Measurements from ENCODE around the gene ZPBP.

The ZPBP gene

DNA sequence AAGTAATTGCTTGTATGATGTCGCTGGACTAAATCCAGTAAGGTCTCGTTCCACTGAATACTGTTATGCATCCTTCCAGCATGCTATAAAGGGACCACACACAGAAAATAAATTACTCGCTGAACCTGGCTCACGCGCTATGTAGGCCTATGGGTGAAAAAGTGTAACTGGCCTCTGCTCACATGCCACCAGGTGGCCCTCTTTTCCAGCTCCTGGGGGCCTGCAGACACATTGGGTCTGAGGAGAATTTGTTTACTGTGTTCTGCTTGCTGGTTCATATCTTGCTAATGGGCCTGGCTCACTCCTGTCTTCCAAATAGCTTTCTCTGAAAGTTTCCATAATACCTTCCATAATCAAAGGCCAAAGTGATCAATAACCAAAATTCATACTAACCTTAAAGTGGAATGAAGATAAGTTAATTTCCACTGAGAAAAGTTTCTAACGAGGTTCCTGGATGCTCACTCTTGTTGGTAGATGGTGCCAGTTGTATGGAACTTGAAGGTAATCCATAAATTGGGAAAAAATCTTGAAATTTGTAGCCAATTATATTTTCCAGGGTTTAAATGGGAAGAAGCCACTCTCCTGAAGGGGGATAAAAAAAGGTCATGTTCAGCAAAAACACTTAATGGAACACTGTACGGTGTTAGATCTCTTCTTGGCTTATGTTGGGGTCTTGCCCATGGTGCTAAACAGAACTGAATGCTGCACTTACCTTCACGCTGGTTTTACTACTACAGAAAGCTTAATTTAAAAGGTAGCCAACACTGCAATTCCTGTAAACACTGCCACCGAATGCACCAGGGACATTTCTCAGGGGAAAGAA lies 27.0 kb upstream of the ZPBP start:
- TF ChIP-seq FOXM1 (IDR thresholded peaks at IDR 0.05; ENCODE audit: borderline replicate concordance, low read depth) (no peak), RAD21 (IDR thresholded peaks at IDR 0.05; ENCODE audit: low read depth) (peak; percentile 16; the same call in 1 of the 2 replicates)

DNA sequence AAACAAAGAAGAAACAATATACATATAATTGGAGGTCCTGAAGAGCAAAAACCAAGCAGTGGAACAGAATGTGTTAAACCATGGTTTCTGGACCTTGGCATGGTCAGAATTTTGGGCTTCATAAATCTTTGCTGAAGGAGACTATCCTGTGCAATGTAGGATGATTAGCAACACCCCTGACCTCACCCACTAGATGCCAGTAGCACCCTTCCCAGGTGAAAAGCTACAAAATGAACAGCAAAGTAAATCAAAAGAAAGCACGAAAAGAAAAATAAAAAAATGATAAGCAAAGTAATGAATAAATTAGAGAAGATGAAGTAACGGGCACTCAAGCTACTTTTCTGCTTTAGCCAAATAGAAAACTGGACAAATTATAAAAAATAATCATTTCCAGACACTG lies 19.2 kb upstream of the ZPBP start:
- TF ChIP-seq CREB1 (IDR thresholded peaks at IDR 0.05; ENCODE audit: low read depth) (no peak), TEAD4 (IDR thresholded peaks at IDR 0.05) (no peak), NFIC (IDR thresholded peaks at IDR 0.05) (no peak), YY1 (IDR thresholded peaks at IDR 0.05; ENCODE audit: low read depth) (no peak), FOXM1 (IDR thresholded peaks at IDR 0.05; ENCODE audit: borderline replicate concordance, low read depth) (no peak), CEBPB (IDR thresholded peaks at IDR 0.05) (no peak), ZBTB7A (IDR thresholded peaks at IDR 0.05; ENCODE audit: low read depth) (no peak), EGR1 (IDR thresholded peaks at IDR 0.05) (no peak), TAF1 (IDR thresholded peaks at IDR 0.05; ENCODE audit: low read depth) (no peak), TCF12 (IDR thresholded peaks at IDR 0.05; ENCODE audit: low read depth) (no peak), RAD21 (IDR thresholded peaks at IDR 0.05; ENCODE audit: low read depth) (no peak), EP300 (IDR thresholded peaks at IDR 0.05; ENCODE audit: borderline replicate concordance) (no peak)
- TF ChIP-seq, protein P1, sequence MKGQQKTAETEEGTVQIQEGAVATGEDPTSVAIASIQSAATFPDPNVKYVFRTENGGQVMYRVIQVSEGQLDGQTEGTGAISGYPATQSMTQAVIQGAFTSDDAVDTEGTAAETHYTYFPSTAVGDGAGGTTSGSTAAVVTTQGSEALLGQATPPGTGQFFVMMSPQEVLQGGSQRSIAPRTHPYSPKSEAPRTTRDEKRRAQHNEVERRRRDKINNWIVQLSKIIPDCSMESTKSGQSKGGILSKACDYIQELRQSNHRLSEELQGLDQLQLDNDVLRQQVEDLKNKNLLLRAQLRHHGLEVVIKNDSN (IDR thresholded peaks at IDR 0.05): no peak
- TF ChIP-seq, protein P2, sequence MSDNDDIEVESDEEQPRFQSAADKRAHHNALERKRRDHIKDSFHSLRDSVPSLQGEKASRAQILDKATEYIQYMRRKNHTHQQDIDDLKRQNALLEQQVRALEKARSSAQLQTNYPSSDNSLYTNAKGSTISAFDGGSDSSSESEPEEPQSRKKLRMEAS (IDR thresholded peaks at IDR 0.05): no peak
- TF ChIP-seq, protein P3, sequence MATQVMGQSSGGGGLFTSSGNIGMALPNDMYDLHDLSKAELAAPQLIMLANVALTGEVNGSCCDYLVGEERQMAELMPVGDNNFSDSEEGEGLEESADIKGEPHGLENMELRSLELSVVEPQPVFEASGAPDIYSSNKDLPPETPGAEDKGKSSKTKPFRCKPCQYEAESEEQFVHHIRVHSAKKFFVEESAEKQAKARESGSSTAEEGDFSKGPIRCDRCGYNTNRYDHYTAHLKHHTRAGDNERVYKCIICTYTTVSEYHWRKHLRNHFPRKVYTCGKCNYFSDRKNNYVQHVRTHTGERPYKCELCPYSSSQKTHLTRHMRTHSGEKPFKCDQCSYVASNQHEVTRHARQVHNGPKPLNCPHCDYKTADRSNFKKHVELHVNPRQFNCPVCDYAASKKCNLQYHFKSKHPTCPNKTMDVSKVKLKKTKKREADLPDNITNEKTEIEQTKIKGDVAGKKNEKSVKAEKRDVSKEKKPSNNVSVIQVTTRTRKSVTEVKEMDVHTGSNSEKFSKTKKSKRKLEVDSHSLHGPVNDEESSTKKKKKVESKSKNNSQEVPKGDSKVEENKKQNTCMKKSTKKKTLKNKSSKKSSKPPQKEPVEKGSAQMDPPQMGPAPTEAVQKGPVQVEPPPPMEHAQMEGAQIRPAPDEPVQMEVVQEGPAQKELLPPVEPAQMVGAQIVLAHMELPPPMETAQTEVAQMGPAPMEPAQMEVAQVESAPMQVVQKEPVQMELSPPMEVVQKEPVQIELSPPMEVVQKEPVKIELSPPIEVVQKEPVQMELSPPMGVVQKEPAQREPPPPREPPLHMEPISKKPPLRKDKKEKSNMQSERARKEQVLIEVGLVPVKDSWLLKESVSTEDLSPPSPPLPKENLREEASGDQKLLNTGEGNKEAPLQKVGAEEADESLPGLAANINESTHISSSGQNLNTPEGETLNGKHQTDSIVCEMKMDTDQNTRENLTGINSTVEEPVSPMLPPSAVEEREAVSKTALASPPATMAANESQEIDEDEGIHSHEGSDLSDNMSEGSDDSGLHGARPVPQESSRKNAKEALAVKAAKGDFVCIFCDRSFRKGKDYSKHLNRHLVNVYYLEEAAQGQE (IDR thresholded peaks at IDR 0.05; ENCODE audit: low read depth): no peak

DNA sequence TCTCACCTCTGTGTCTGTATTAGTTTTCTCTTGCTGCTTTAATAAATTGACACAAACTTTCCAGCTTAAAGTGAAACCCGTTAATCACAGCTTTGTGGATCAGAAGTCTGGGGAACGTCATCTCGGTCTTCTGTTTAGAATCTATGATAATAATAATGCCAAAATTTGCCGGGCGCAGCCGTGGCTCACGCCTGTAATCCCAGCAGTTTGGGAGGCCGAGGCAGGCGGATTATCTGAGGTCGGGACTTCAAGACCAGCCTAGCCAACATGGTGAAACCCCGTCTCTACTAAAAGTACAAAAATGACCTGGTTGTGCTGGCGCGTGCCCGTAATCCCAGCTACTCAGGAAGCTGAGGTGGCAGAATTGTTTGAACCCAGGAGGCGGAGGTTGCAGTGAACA lies 8.8 kb upstream of the ZPBP start:
- TF ChIP-seq NFIC (IDR thresholded peaks at IDR 0.05) (no peak), FOXM1 (IDR thresholded peaks at IDR 0.05; ENCODE audit: borderline replicate concordance, low read depth) (no peak), RAD21 (IDR thresholded peaks at IDR 0.05; ENCODE audit: low read depth) (no peak), CREB1 (IDR thresholded peaks at IDR 0.05; ENCODE audit: low read depth) (no peak), TEAD4 (IDR thresholded peaks at IDR 0.05) (no peak), TAF1 (IDR thresholded peaks at IDR 0.05; ENCODE audit: low read depth) (no peak), TCF12 (IDR thresholded peaks at IDR 0.05; ENCODE audit: low read depth) (no peak), ZBTB7A (IDR thresholded peaks at IDR 0.05; ENCODE audit: low read depth) (no peak), CEBPB (IDR thresholded peaks at IDR 0.05) (no peak), EGR1 (IDR thresholded peaks at IDR 0.05) (no peak), EP300 (IDR thresholded peaks at IDR 0.05; ENCODE audit: borderline replicate concordance) (no peak), YY1 (IDR thresholded peaks at IDR 0.05; ENCODE audit: low read depth) (no peak)
- TF ChIP-seq, protein P2 (IDR thresholded peaks at IDR 0.05): no peak
- TF ChIP-seq, protein P3 (IDR thresholded peaks at IDR 0.05; ENCODE audit: low read depth): no peak
- TF ChIP-seq, protein P1 (IDR thresholded peaks at IDR 0.05): no peak

DNA sequence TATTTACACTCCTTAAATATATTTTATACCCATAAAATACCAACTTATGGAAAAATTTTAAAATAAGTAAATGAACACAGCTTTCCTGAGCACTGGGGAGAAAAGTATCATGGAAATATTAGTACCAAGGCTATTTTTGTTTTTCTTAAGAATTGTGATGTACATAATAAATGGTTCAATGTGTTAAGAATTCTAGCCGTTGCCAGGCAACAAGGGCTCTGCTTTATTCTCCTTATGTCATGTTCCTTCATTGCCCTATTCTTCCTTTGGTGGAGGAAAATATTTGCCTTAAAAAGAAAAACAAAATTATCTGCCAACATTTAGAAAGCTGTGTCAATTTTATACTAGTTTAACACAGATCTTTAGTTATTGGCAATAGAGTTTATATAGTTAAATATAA lies 2.6 kb upstream of the ZPBP start:
- TF ChIP-seq ZBTB7A (IDR thresholded peaks at IDR 0.05; ENCODE audit: low read depth) (no peak), EGR1 (IDR thresholded peaks at IDR 0.05) (no peak), NFIC (IDR thresholded peaks at IDR 0.05) (no peak), TAF1 (IDR thresholded peaks at IDR 0.05; ENCODE audit: low read depth) (no peak), YY1 (IDR thresholded peaks at IDR 0.05; ENCODE audit: low read depth) (no peak)
- TF ChIP-seq, protein P3 (IDR thresholded peaks at IDR 0.05; ENCODE audit: low read depth): no peak
- TF ChIP-seq, protein P1 (IDR thresholded peaks at IDR 0.05): no peak

Measured in Ishikawa (cell line).